ENCODE measurements around the gene GCN1.

The GCN1 gene

DNA sequence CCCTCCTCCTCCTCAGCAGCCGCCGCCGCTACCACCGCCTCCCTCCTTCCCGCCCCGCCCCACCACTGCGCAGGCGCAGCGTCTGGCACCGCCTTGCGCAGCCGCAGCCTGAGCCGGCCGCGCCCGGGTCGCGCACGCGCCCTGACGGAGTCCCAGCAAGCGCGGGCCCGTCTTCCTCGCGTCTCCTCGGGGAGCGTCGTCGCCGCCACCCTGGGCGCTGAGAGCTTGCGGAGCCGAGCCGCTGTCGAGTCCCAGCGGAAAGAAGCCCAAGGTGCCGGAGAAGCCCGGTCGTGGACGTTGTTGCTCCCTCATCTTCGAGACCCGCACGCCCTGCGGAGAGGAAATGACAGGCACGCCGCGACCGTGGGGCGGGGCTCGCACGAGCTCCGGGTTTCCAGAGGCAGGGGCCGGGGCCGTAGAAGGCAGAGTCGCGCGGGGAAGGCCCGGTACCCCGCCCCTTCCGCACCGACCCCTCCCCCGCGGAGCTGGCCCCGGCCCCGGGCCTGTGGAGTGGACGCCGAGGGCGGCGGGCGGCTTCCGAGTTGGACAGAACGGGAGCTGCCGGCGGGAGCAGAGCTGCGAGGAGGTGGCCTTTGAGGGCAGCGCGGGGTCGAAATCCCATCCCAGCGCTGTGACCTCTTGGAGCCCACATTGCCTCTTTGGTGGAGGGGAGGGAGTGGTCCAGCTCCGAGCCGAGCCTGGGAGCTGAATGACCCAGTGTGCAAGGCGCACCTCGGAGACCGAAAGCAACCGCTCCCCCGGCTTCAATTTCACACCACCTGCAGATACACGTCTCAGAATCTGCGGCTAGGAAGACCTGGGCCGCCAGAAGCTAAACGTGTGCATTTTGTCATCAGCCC is 77.5 kb downstream of the GCN1 start (continued):
- TF ChIP-seq, protein P1, sequence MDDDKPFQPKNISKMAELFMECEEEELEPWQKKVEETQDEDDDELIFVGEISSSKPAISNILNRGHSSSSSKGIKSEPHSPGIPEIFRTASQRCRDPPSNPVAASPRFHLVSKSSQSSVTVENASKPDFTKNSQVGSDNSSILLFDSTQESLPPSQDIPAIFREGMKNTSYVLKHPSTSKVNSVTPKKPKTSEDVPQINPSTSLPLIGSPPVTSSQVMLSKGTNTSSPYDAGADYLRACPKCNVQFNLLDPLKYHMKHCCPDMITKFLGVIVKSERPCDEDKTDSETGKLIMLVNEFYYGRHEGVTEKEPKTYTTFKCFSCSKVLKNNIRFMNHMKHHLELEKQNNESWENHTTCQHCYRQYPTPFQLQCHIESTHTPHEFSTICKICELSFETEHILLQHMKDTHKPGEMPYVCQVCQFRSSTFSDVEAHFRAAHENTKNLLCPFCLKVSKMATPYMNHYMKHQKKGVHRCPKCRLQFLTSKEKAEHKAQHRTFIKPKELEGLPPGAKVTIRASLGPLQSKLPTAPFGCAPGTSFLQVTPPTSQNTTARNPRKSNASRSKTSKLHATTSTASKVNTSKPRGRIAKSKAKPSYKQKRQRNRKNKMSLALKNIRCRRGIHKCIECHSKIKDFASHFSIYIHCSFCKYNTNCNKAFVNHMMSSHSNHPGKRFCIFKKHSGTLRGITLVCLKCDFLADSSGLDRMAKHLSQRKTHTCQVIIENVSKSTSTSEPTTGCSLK (tag by site-specific recombination; IDR thresholded peaks at IDR 0.05) = no peak
- TF ChIP-seq ZBTB1 (tag by site-specific recombination; IDR thresholded peaks at IDR 0.05) = no peak
- peak; percentile 18; the same call in 1 of the 2 replicates for TF ChIP-seq GLIS1 (tag by site-specific recombination; IDR thresholded peaks at IDR 0.05)
- no peak; the same call in 1 of the 2 replicates for TF ChIP-seq OSR2 (tag by site-specific recombination; IDR thresholded peaks at IDR 0.05)
- TF ChIP-seq ZNF248 (tag by site-specific recombination; IDR thresholded peaks at IDR 0.05) = no peak
- TF ChIP-seq, protein P2, sequence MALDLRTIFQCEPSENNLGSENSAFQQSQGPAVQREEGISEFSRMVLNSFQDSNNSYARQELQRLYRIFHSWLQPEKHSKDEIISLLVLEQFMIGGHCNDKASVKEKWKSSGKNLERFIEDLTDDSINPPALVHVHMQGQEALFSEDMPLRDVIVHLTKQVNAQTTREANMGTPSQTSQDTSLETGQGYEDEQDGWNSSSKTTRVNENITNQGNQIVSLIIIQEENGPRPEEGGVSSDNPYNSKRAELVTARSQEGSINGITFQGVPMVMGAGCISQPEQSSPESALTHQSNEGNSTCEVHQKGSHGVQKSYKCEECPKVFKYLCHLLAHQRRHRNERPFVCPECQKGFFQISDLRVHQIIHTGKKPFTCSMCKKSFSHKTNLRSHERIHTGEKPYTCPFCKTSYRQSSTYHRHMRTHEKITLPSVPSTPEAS (tag by site-specific recombination; IDR thresholded peaks at IDR 0.05) = no peak
- TF ChIP-seq HOXA7 (CRISPR knock-in tag; IDR thresholded peaks at IDR 0.05; ENCODE audit: borderline replicate concordance) = no peak
- no peak for TF ChIP-seq ZNF311 (tag by site-specific recombination; IDR thresholded peaks at IDR 0.05; ENCODE audit: borderline replicate concordance)
- peak; percentile 70 for TF ChIP-seq KLF1 (tag by site-specific recombination; IDR thresholded peaks at IDR 0.05)
- TF ChIP-seq, protein P3, sequence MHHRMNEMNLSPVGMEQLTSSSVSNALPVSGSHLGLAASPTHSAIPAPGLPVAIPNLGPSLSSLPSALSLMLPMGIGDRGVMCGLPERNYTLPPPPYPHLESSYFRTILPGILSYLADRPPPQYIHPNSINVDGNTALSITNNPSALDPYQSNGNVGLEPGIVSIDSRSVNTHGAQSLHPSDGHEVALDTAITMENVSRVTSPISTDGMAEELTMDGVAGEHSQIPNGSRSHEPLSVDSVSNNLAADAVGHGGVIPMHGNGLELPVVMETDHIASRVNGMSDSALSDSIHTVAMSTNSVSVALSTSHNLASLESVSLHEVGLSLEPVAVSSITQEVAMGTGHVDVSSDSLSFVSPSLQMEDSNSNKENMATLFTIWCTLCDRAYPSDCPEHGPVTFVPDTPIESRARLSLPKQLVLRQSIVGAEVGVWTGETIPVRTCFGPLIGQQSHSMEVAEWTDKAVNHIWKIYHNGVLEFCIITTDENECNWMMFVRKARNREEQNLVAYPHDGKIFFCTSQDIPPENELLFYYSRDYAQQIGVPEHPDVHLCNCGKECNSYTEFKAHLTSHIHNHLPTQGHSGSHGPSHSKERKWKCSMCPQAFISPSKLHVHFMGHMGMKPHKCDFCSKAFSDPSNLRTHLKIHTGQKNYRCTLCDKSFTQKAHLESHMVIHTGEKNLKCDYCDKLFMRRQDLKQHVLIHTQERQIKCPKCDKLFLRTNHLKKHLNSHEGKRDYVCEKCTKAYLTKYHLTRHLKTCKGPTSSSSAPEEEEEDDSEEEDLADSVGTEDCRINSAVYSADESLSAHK (tag by site-specific recombination; IDR thresholded peaks at IDR 0.05) = no peak; the same call in 1 of the 2 replicates
- no peak for TF ChIP-seq ZNF521 (tag by site-specific recombination; IDR thresholded peaks at IDR 0.05)
- TF ChIP-seq ZSCAN30 (tag by site-specific recombination; IDR thresholded peaks at IDR 0.05) = no peak; the same call in 1 of the 2 replicates
- no peak for TF ChIP-seq ZNF404 (tag by site-specific recombination; IDR thresholded peaks at IDR 0.05)
- no peak for TF ChIP-seq ZNF558 (tag by site-specific recombination; IDR thresholded peaks at IDR 0.05)
- TF ChIP-seq, protein P4, sequence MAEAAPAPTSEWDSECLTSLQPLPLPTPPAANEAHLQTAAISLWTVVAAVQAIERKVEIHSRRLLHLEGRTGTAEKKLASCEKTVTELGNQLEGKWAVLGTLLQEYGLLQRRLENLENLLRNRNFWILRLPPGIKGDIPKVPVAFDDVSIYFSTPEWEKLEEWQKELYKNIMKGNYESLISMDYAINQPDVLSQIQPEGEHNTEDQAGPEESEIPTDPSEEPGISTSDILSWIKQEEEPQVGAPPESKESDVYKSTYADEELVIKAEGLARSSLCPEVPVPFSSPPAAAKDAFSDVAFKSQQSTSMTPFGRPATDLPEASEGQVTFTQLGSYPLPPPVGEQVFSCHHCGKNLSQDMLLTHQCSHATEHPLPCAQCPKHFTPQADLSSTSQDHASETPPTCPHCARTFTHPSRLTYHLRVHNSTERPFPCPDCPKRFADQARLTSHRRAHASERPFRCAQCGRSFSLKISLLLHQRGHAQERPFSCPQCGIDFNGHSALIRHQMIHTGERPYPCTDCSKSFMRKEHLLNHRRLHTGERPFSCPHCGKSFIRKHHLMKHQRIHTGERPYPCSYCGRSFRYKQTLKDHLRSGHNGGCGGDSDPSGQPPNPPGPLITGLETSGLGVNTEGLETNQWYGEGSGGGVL (tag by site-specific recombination; IDR thresholded peaks at IDR 0.05) = 0 out of 2 replicates have a peak, but pooled peaks have one; percentile 4
- TF ChIP-seq, protein P5, sequence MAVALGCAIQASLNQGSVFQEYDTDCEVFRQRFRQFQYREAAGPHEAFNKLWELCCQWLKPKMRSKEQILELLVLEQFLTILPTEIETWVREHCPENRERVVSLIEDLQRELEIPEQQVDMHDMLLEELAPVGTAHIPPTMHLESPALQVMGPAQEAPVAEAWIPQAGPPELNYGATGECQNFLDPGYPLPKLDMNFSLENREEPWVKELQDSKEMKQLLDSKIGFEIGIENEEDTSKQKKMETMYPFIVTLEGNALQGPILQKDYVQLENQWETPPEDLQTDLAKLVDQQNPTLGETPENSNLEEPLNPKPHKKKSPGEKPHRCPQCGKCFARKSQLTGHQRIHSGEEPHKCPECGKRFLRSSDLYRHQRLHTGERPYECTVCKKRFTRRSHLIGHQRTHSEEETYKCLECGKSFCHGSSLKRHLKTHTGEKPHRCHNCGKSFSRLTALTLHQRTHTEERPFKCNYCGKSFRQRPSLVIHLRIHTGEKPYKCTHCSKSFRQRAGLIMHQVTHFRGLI (tag by site-specific recombination; IDR thresholded peaks at IDR 0.05) = peak; percentile 39; the same call in 1 of the 2 replicates
- TF ChIP-seq KLF8 (tag by site-specific recombination; IDR thresholded peaks at IDR 0.05) = peak; percentile 89
- peak; percentile 70; the same call in 1 of the 2 replicates for TF ChIP-seq SP7 (tag by site-specific recombination; IDR thresholded peaks at IDR 0.05)
- TF ChIP-seq ZNF76 (tag by site-specific recombination; IDR thresholded peaks at IDR 0.05; ENCODE audit: borderline replicate concordance, low read depth) = peak; percentile 53; the same call in 1 of the 2 replicates
- no peak for TF ChIP-seq ZNF549 (tag by site-specific recombination; IDR thresholded peaks at IDR 0.05)
- TF ChIP-seq ZNF623 (tag by site-specific recombination; IDR thresholded peaks at IDR 0.05) = no peak
- TF ChIP-seq, protein P6, sequence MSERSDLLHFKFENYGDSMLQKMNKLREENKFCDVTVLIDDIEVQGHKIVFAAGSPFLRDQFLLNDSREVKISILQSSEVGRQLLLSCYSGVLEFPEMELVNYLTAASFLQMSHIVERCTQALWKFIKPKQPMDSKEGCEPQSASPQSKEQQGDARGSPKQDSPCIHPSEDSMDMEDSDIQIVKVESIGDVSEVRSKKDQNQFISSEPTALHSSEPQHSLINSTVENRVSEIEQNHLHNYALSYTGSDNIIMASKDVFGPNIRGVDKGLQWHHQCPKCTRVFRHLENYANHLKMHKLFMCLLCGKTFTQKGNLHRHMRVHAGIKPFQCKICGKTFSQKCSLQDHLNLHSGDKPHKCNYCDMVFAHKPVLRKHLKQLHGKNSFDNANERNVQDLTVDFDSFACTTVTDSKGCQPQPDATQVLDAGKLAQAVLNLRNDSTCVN (tag by site-specific recombination; optimal IDR thresholded peaks at IDR 0.05) = peak; percentile 98
- no peak for TF ChIP-seq ZNF274 (IDR thresholded peaks at IDR 0.05; ENCODE audit: low read length)
- TF ChIP-seq ZNF274 (tag by site-specific recombination; IDR thresholded peaks at IDR 0.05; ENCODE audit: borderline replicate concordance) = no peak
- TF ChIP-seq MEIS1 (CRISPR knock-in tag; IDR thresholded peaks at IDR 0.05; ENCODE audit: borderline replicate concordance) = no peak
- TF ChIP-seq, protein P7, sequence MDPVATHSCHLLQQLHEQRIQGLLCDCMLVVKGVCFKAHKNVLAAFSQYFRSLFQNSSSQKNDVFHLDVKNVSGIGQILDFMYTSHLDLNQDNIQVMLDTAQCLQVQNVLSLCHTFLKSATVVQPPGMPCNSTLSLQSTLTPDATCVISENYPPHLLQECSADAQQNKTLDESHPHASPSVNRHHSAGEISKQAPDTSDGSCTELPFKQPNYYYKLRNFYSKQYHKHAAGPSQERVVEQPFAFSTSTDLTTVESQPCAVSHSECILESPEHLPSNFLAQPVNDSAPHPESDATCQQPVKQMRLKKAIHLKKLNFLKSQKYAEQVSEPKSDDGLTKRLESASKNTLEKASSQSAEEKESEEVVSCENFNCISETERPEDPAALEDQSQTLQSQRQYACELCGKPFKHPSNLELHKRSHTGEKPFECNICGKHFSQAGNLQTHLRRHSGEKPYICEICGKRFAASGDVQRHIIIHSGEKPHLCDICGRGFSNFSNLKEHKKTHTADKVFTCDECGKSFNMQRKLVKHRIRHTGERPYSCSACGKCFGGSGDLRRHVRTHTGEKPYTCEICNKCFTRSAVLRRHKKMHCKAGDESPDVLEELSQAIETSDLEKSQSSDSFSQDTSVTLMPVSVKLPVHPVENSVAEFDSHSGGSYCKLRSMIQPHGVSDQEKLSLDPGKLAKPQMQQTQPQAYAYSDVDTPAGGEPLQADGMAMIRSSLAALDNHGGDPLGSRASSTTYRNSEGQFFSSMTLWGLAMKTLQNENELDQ (tag by site-specific recombination; IDR thresholded peaks at IDR 0.05; ENCODE audit: low read depth) = no peak
